ENCODE results near the gene UQCC2. TPM values are rescaled to one million over a fixed set of nuclear protein-coding genes. Genes with fewer than 3 reads are reported as not detected.

The UQCC2 gene
- total and polyA plus RNA-seq, 4 donors = 6.8 to 75.9 (median 22.4) TPM

DNA sequence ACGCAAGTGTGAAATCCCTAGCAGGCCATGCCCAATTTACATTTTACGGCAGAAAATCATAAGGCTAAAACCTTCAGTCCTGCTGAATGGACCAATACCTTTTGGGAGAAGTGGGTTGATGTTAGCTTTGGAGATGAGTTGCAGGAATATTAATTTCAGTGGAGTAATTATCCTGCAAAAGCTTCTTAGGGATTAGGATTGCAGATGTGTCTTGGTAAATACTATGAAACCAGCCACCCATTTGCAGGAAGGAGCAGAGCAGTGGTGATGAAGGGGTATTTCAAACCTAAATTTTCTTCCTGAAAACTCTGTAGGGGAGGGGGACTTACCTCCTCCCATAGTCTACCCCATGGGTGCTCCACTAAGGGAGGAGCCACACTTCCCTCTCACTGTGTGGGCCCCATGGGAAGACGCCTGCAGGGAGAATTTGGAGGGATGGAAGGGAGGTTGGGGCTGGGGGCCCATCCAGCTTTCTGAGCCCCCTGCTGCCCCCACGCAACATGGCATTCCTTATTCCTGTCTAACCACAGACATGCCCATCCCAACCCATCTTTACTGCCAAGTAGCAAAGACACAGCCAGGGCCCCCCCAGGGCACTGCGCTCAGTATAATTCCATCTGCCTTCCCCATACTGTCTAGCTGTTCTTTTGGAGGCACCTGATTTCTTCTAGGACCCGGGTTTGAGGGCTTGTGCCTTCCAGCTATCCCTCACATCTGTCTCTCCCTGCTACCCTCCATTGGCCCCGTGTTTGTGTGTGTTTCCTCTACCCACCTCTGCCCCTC is 14.6 kb upstream of the UQCC2 start:
- WGBS = 85% methylated on average over 7 of the region's 7 CpGs
- DNase-seq (ENCODE audit: low spot score) = no peak

DNA sequence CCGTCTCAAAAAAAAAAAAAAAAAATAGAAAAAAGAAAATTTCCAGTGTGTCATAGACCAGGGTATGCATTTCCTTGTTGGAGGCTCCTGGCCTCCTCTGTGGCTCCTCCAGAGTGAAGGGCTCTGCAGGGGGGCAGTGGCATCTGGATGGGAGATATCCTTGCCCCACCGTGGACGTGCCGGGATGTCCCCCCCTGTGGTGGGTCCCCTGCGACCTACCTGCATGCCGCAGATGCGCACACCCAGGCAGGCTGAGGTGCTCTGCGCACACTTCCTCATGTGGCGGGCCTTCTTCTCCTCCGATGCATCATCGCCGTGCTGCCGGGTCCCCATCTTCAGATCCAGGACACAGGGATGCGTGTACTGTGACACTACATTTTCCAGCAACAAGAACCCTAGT is 13.7 kb upstream of the UQCC2 start:
- no peak overlapping the region for H3K4me3 ChIP-seq (ENCODE audit: low read depth in 1 of 3, low read length in 3 of 3)
- no peaks in the 10 kb centered on the region for H3K9me3 ChIP-seq (ENCODE audit: control insufficient read depth in 4 of 4, low read length in 3 of 4)
- DNase-seq (ENCODE audit: low spot score) = no peak
- 94% methylated on average over 14 of the region's 14 CpGs for WGBS
- no peak overlapping the region for H3K27ac ChIP-seq (ENCODE audit: low read depth in 1 of 2, low read length in 2 of 2)
- no peaks in the 10 kb centered on the region for H3K27me3 ChIP-seq (ENCODE audit: control insufficient read depth in 4 of 4, insufficient read depth in 4 of 4, low read length in 3 of 4)
- H3K9ac ChIP-seq (ENCODE audit: low read depth in 1 of 2, low read length in 2 of 2) = no peak overlapping the region
- H3K36me3 ChIP-seq (ENCODE audit: control insufficient read depth in 4 of 4, insufficient read depth in 3 of 4, low read depth in 1 of 4, low read length in 3 of 4) = no peaks in the 10 kb centered on the region
- H3K4me1 ChIP-seq (ENCODE audit: control insufficient read depth in 4 of 4, insufficient read depth in 4 of 4, low read length in 3 of 4) = peaks cover 0 to 3% (median 0%) of the 10 kb centered on the region in 4 donors
- TF ChIP-seq, protein P1, sequence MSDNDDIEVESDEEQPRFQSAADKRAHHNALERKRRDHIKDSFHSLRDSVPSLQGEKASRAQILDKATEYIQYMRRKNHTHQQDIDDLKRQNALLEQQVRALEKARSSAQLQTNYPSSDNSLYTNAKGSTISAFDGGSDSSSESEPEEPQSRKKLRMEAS (IDR thresholded peaks at IDR 0.05) = no peak
- TF ChIP-seq TAF1 (conservative IDR thresholded peaks at IDR 0.05) (no peak), FOXA2 (IDR thresholded peaks at IDR 0.05) (no peak), RXRA (IDR thresholded peaks at IDR 0.05) (no peak), GABPA (IDR thresholded peaks at IDR 0.05 in 1 of 2, conservative IDR thresholded peaks at IDR 0.05 in 1 of 2) (no peak), HNF4A (conservative IDR thresholded peaks at IDR 0.05) (no peak), YY1 (IDR thresholded peaks at IDR 0.05) (no peak), NR2F2 (IDR thresholded peaks at IDR 0.05) (no peak), SP1 (IDR thresholded peaks at IDR 0.05) (no peak), EGR1 (IDR thresholded peaks at IDR 0.05; ENCODE audit: low read depth in 2 of 2) (no peak), FOXA1 (IDR thresholded peaks at IDR 0.05) (no peak), JUND (IDR thresholded peaks at IDR 0.05) (no peak)
- TF ChIP-seq, protein P2, sequence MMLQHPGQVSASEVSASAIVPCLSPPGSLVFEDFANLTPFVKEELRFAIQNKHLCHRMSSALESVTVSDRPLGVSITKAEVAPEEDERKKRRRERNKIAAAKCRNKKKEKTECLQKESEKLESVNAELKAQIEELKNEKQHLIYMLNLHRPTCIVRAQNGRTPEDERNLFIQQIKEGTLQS (IDR thresholded peaks at IDR 0.05) = no peak
- TF ChIP-seq, protein P3, sequence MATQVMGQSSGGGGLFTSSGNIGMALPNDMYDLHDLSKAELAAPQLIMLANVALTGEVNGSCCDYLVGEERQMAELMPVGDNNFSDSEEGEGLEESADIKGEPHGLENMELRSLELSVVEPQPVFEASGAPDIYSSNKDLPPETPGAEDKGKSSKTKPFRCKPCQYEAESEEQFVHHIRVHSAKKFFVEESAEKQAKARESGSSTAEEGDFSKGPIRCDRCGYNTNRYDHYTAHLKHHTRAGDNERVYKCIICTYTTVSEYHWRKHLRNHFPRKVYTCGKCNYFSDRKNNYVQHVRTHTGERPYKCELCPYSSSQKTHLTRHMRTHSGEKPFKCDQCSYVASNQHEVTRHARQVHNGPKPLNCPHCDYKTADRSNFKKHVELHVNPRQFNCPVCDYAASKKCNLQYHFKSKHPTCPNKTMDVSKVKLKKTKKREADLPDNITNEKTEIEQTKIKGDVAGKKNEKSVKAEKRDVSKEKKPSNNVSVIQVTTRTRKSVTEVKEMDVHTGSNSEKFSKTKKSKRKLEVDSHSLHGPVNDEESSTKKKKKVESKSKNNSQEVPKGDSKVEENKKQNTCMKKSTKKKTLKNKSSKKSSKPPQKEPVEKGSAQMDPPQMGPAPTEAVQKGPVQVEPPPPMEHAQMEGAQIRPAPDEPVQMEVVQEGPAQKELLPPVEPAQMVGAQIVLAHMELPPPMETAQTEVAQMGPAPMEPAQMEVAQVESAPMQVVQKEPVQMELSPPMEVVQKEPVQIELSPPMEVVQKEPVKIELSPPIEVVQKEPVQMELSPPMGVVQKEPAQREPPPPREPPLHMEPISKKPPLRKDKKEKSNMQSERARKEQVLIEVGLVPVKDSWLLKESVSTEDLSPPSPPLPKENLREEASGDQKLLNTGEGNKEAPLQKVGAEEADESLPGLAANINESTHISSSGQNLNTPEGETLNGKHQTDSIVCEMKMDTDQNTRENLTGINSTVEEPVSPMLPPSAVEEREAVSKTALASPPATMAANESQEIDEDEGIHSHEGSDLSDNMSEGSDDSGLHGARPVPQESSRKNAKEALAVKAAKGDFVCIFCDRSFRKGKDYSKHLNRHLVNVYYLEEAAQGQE (IDR thresholded peaks at IDR 0.05) = no peak

More for the DNA sequence above, 14.6 kb upstream of the UQCC2 start:
- Histone ChIP-seq H3K36me3 (ENCODE audit: control insufficient read depth in 4 of 4, insufficient read depth in 3 of 4, low read depth in 1 of 4, low read length in 3 of 4) (no peaks in the 10 kb centered on the region), H3K4me3 (ENCODE audit: low read depth in 1 of 3, low read length in 3 of 3) (no peak overlapping the region), H3K9ac (ENCODE audit: low read depth in 1 of 2, low read length in 2 of 2) (no peak overlapping the region), H3K27me3 (ENCODE audit: control insufficient read depth in 4 of 4, insufficient read depth in 4 of 4, low read length in 3 of 4) (no peaks in the 10 kb centered on the region), H3K4me1 (ENCODE audit: control insufficient read depth in 4 of 4, insufficient read depth in 4 of 4, low read length in 3 of 4) (no peaks in the 10 kb centered on the region), H3K9me3 (ENCODE audit: control insufficient read depth in 4 of 4, low read length in 3 of 4) (no peaks in the 10 kb centered on the region), H3K27ac (ENCODE audit: low read depth in 1 of 2, low read length in 2 of 2) (no peak overlapping the region)
- TF ChIP-seq, protein P4, sequence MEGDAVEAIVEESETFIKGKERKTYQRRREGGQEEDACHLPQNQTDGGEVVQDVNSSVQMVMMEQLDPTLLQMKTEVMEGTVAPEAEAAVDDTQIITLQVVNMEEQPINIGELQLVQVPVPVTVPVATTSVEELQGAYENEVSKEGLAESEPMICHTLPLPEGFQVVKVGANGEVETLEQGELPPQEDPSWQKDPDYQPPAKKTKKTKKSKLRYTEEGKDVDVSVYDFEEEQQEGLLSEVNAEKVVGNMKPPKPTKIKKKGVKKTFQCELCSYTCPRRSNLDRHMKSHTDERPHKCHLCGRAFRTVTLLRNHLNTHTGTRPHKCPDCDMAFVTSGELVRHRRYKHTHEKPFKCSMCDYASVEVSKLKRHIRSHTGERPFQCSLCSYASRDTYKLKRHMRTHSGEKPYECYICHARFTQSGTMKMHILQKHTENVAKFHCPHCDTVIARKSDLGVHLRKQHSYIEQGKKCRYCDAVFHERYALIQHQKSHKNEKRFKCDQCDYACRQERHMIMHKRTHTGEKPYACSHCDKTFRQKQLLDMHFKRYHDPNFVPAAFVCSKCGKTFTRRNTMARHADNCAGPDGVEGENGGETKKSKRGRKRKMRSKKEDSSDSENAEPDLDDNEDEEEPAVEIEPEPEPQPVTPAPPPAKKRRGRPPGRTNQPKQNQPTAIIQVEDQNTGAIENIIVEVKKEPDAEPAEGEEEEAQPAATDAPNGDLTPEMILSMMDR (IDR thresholded peaks at IDR 0.05; ENCODE audit: low read depth, low read length, missing input control) = no peak
- TF ChIP-seq, protein P2 (IDR thresholded peaks at IDR 0.05) = no peak
- no peak for TF ChIP-seq HNF4G (IDR thresholded peaks at IDR 0.05)
- no peak for TF ChIP-seq TAF1 (conservative IDR thresholded peaks at IDR 0.05)
- TF ChIP-seq, protein P1 (IDR thresholded peaks at IDR 0.05) = no peak
- TF ChIP-seq, protein P3 (IDR thresholded peaks at IDR 0.05) = no peak

Measured in liver (tissue), 9 donors.